Prostate gland (tissue), 2 donors: ENCODE measurements around the gene CACYBP. TPM values are rescaled to one million over a fixed set of nuclear protein-coding genes. Genes with fewer than 3 reads are reported as not detected.

Experiments used
- DNase-seq: peaks from one replicate; pipeline ENCODE4 v3.0.0-alpha.2; 2019; ENCODE audit warnings: low spot score
- H3K27ac ChIP-seq, 2 donors: fragments of 200-600 bp; sonication (generic); 2 replicates each; pipeline ENCODE4 v1.5.1; 2017 to 2019
- H3K27me3 ChIP-seq: fragments of 200-600 bp; sonication (generic); replicated peaks from 2 replicates; pipeline ENCODE4 v1.5.1; 2019; ENCODE audit not compliant: insufficient read depth
- H3K36me3 ChIP-seq, 2 donors: fragments of 200-600 bp; sonication (generic); 1 replicate in 1 of 2; 2 replicates in 1 of 2; pipeline versions ENCODE4 v1.5.1 to v1.8.1; 2017 to 2019
- H3K4me1 ChIP-seq: fragments of 200-600 bp; sonication (generic); replicated peaks from 2 replicates; pipeline ENCODE4 v1.5.1; 2019
- H3K4me3 ChIP-seq, 2 donors: fragments of 200-600 bp; sonication (generic); 2 replicates each; pipeline ENCODE4 v1.5.1; 2017 to 2019
- H3K9me3 ChIP-seq: fragments of 200-600 bp; sonication (generic); 2 replicates; pipeline ENCODE4 v1.5.1; 2017
- CTCF ChIP-seq, 4 experiments: fragments of 200-600 bp in 2 of 4; fragments of 450-650 bp in 2 of 4; sonication (generic) in 2 of 4; IDR thresholded peaks; 1 replicate in 3 of 4; 2 replicates in 1 of 4; pipeline ENCODE4 v1.5.1; 2016 to 2019; ENCODE audit warnings: antibody characterized with exemption in 4 of 4, mild to moderate bottlenecking in 2 of 4, moderate library complexity in 2 of 4
- POLR2A ChIP-seq: fragments of 450-650 bp; IDR thresholded peaks from one replicate; pipeline ENCODE4 v1.6.1; 2016; ENCODE audit warnings: antibody characterized with exemption, mild to moderate bottlenecking
- POLR2AphosphoS5 ChIP-seq: sonication (generic); formaldehyde crosslinking; IDR thresholded peaks from one replicate; pipeline ENCODE4 v1.6.1; 2017; ENCODE audit warnings: antibody characterized with exemption
- WGBS: methylation state at CpG from one replicate; pipeline ENCODE4 v1.1.5; 2018; 5-methylcytosine and 5-hydroxymethylcytosine counted together
- intact Hi-C: fragments of 100-400 bp; cut with DNase I; formaldehyde crosslinking; loops from one replicate; pipeline ENCODE4 v1.14.2; 2022
- total RNA-seq, 2 donors: library from RNA; depleted of rRNA; stranded (reverse); fragments of >200 nt; gene quantifications; one replicate each; pipeline ENCODE4 v1.1.0, GENCODE V29; 2016

Gene CACYBP
- total RNA-seq, 2 donors from 2014 or later: 151 to 199 TPM

- no peaks in the 10 kb centered on the region for H3K4me1 ChIP-seq
- H3K36me3 ChIP-seq: no peaks in the 10 kb centered on the region
- WGBS: 37% methylated on average over 6 of the region's 6 CpGs
- intact Hi-C loops: no loop called here
- no peaks in the 10 kb centered on the region for H3K9me3 ChIP-seq
- peak overlapping the region; percentile 69 to 86 for H3K27ac ChIP-seq
- peak overlapping the region; percentile 31 to 38 for H3K4me3 ChIP-seq
- TF ChIP-seq POLR2A (peak; percentile 8), POLR2AphosphoS5 (peak; percentile 71), CTCF (IDR thresholded peaks at IDR 0.05) (no peak)
- no peaks in the 10 kb centered on the region for H3K27me3 ChIP-seq
- DNase-seq: peak; percentile 32
These were observed 9.3 kb upstream of the CACYBP start for GRCh38 chr1:174990382-174990999.

GRCh38 chr1:174991473-174991872 is 8.3 kb upstream of the CACYBP start:
- no peaks in the 10 kb centered on the region for H3K36me3 ChIP-seq
- H3K27ac ChIP-seq: no peak overlapping the region
- H3K9me3 ChIP-seq: no peaks in the 10 kb centered on the region
- no peaks in the 10 kb centered on the region for H3K27me3 ChIP-seq
- H3K4me1 ChIP-seq: no peaks in the 10 kb centered on the region
- WGBS: 80% methylated on average over 1 of the region's 1 CpG
- H3K4me3 ChIP-seq: no peak overlapping the region
- intact Hi-C loops: no loop called here
- DNase-seq: no peak
- TF ChIP-seq CTCF (IDR thresholded peaks at IDR 0.05): no peak
- TF ChIP-seq POLR2A: no peak
- TF ChIP-seq POLR2AphosphoS5: no peak

- Histone ChIP-seq H3K27ac (no peak overlapping the region), H3K36me3 (no peaks in the 10 kb centered on the region), H3K9me3 (no peaks in the 10 kb centered on the region), H3K4me1 (no peaks in the 10 kb centered on the region), H3K27me3 (no peaks in the 10 kb centered on the region), H3K4me3 (no peak overlapping the region)
- no peak for DNase-seq
- 71% methylated on average over 3 of the region's 3 CpGs for WGBS
- intact Hi-C loops: loop anchor here (5.0 kb wide), 1 partner anchor 223 kb away; no protein-coding TSS in a partner anchor
- TF ChIP-seq POLR2AphosphoS5 (no peak), POLR2A (no peak), CTCF (IDR thresholded peaks at IDR 0.05) (no peak)
These were observed 4.6 kb upstream of the CACYBP start for GRCh38 chr1:174995121-174995520.

GRCh38 chr1:174995916-174996315 is 3.8 kb upstream of the CACYBP start:
- Histone ChIP-seq H3K27ac (no peak overlapping the region), H3K4me3 (no peak overlapping the region), H3K27me3 (no peaks in the 10 kb centered on the region), H3K9me3 (no peaks in the 10 kb centered on the region), H3K4me1 (no peaks in the 10 kb centered on the region), H3K36me3 (no peaks in the 10 kb centered on the region)
- intact Hi-C loops: loop anchor here (5.0 kb wide), 1 partner anchor 224 kb away; no protein-coding TSS in a partner anchor
- DNase-seq: no peak
- WGBS: 91% methylated on average over 1 of the region's 1 CpG
- TF ChIP-seq POLR2AphosphoS5 (no peak), CTCF (IDR thresholded peaks at IDR 0.05) (no peak)

- intact Hi-C loops: loop anchor here (5.0 kb wide), 1 partner anchor 224 kb away; no protein-coding TSS in a partner anchor
- DNase-seq: no peak
- no peak overlapping the region for H3K27ac ChIP-seq
- TF ChIP-seq POLR2A: no peak
- no peak for TF ChIP-seq CTCF (IDR thresholded peaks at IDR 0.05)
- no peak for TF ChIP-seq POLR2AphosphoS5
- no peaks in the 10 kb centered on the region for H3K27me3 ChIP-seq
- no peaks in the 10 kb centered on the region for H3K9me3 ChIP-seq
- H3K4me3 ChIP-seq: no peak overlapping the region
- WGBS: 41% methylated on average over 1 of the region's 1 CpG
- H3K4me1 ChIP-seq: no peaks in the 10 kb centered on the region
- no peaks in the 10 kb centered on the region for H3K36me3 ChIP-seq
These were observed 3.3 kb upstream of the CACYBP start for GRCh38 chr1:174996476-174996875.
